ENCODE results near the gene PLCB2.

Gene PLCB2

GRCh38 chr15:40301467-40302179 is 6.1 kb downstream of the PLCB2 start:
- DNase-seq, result no peak

- no peak for DNase-seq
These were observed 7.0 kb downstream of the PLCB2 start for GRCh38 chr15:40300771-40301170.

- DNase-seq, result no peak
These were observed 7.4 kb downstream of the PLCB2 start for GRCh38 chr15:40300367-40300766.

- no peak for DNase-seq
These were observed 9.4 kb downstream of the PLCB2 start for GRCh38 chr15:40298216-40298935.

GRCh38 chr15:40297356-40297755 is 10.4 kb downstream of the PLCB2 start:
- no peak for DNase-seq

GRCh38 chr15:40296561-40297230 is 11.0 kb downstream of the PLCB2 start:
- no peak for DNase-seq

GRCh38 chr15:40295877-40296560 is 11.7 kb downstream of the PLCB2 start:
- no peak for DNase-seq

- no peak for DNase-seq
These were observed 12.4 kb downstream of the PLCB2 start for GRCh38 chr15:40295297-40295696.

- DNase-seq, result no peak
These were observed 13.5 kb downstream of the PLCB2 start for GRCh38 chr15:40293905-40294895.

- no peak for DNase-seq
These were observed 14.7 kb downstream of the PLCB2 start for GRCh38 chr15:40293006-40293405.

- no peak for DNase-seq
These were observed 15.5 kb downstream of the PLCB2 start for GRCh38 chr15:40292246-40292645.

GRCh38 chr15:40290918-40291574 is 16.7 kb downstream of the PLCB2 start:
- DNase-seq, result no peak

GRCh38 chr15:40290545-40290917 is 17.2 kb downstream of the PLCB2 start:
- no peak for DNase-seq

GRCh38 chr15:40289140-40289775 is 18.5 kb downstream of the PLCB2 start:
- no peak for DNase-seq

- DNase-seq, result no peak
These were observed 19.8 kb downstream of the PLCB2 start for GRCh38 chr15:40287968-40288367.

- DNase-seq, result no peak
These were observed 20.2 kb downstream of the PLCB2 start for GRCh38 chr15:40287505-40287904.

- no peak for DNase-seq
These were observed 20.9 kb downstream of the PLCB2 start for GRCh38 chr15:40286794-40287193.

- no peak for DNase-seq
These were observed 21.6 kb downstream of the PLCB2 start for GRCh38 chr15:40286061-40286532.

GRCh38 chr15:40285554-40286011 is 22.2 kb downstream of the PLCB2 start:
- no peak for DNase-seq

GRCh38 chr15:40285151-40285550 is 22.6 kb downstream of the PLCB2 start:
- no peak for DNase-seq
